HEK293T (cell line): Measurements from ENCODE around the gene AMIGO3.

Experiments
- CTCF ChIA-PET: fragments of 350-600 bp; formaldehyde crosslinking; extraction: SDS; loops from one replicate; lab custom pipeline; 2021; ENCODE audit warnings: antibody characterized with exemption, inconsistent platforms; lab: Yijun Ruan, JAX
- POLR2A ChIA-PET: fragments of 350-600 bp; formaldehyde crosslinking; extraction: SDS; loops from one replicate; lab custom pipeline; 2020; ENCODE audit warnings: antibody characterized with exemption, inconsistent platforms; lab: Yijun Ruan, JAX
- DNase-seq: peaks from one replicate; pipeline ENCODE4 v3.0.0; 2012; ENCODE audit warnings: mixed read lengths; ENCODE audit errors: extremely low spot score
- ARNT ChIP-seq: fragments of 450-650 bp; IDR thresholded peaks from 2 replicates; pipeline ENCODE4 v1.6.1; 2017; ENCODE audit warnings: mild to moderate bottlenecking
- BHLHE40 ChIP-seq: fragments of 450-650 bp; IDR thresholded peaks from 2 replicates; pipeline ENCODE4 v1.6.1; 2016; ENCODE audit warnings: mild to moderate bottlenecking, moderate library complexity, borderline replicate concordance
- CTBP1 ChIP-seq: fragments of 450-650 bp; IDR thresholded peaks from 2 replicates; pipeline ENCODE4 v1.6.1; 2016; ENCODE audit warnings: borderline replicate concordance
- ELF4 ChIP-seq: fragments of 450-650 bp; IDR thresholded peaks from 2 replicates; pipeline ENCODE4 v1.6.1; 2017; ENCODE audit warnings: antibody characterized with exemption
- FOXA1 ChIP-seq: fragments of 450-650 bp; IDR thresholded peaks from 2 replicates; pipeline ENCODE4 v1.6.1; 2016; ENCODE audit warnings: mild to moderate bottlenecking
- FOXK2 ChIP-seq: fragments of 450-650 bp; IDR thresholded peaks from 2 replicates; pipeline ENCODE4 v1.6.1; 2016; ENCODE audit warnings: mild to moderate bottlenecking
- FOXM1 ChIP-seq: fragments of 450-650 bp; IDR thresholded peaks from 2 replicates; pipeline ENCODE4 v1.6.1; 2017; ENCODE audit warnings: mild to moderate bottlenecking, borderline replicate concordance
- HDGF ChIP-seq: fragments of 450-650 bp; IDR thresholded peaks from 2 replicates; pipeline ENCODE4 v1.6.1; 2017; ENCODE audit warnings: antibody characterized with exemption, borderline replicate concordance
- L3MBTL2 ChIP-seq: fragments of 450-650 bp; conservative IDR thresholded peaks from 2 replicates; pipeline ENCODE4 v1.6.1; 2016; ENCODE audit warnings: mild to moderate bottlenecking
- LEF1 ChIP-seq: fragments of 450-650 bp; IDR thresholded peaks from 2 replicates; pipeline ENCODE4 v1.6.1; 2017; ENCODE audit warnings: mild to moderate bottlenecking, borderline replicate concordance
- NFRKB ChIP-seq: fragments of 450-650 bp; IDR thresholded peaks from 2 replicates; pipeline ENCODE4 v1.6.1; 2016; ENCODE audit warnings: mild to moderate bottlenecking, moderate library complexity
- SP1 ChIP-seq: fragments of 450-650 bp; IDR thresholded peaks from 2 replicates; pipeline ENCODE4 v1.6.1; 2017
- SUZ12 ChIP-seq: fragments of 450-650 bp; IDR thresholded peaks from 2 replicates; pipeline ENCODE4 v1.6.1; 2016; ENCODE audit warnings: mild to moderate bottlenecking
- TARDBP ChIP-seq: fragments of 450-650 bp; IDR thresholded peaks from 2 replicates; pipeline ENCODE4 v1.6.1; 2016
- ZNF384 ChIP-seq: fragments of 450-650 bp; IDR thresholded peaks from 2 replicates; pipeline ENCODE4 v1.6.1; 2016
- TF ChIP-seq, protein P1 (sequence below): fragments of 450-650 bp; IDR thresholded peaks from 2 replicates; pipeline ENCODE4 v1.6.1; 2016

Gene AMIGO3

GRCh38 chr3:49727924-49728361, 8.5 kb upstream of the AMIGO3 start:
- CTCF ChIA-PET, result no interaction called here
- TF ChIP-seq FOXK2, result no peak
- TF ChIP-seq ZNF384, result no peak
- no peak for TF ChIP-seq L3MBTL2
- no peak for TF ChIP-seq NFRKB
- no peak for TF ChIP-seq BHLHE40
- no peak for TF ChIP-seq ARNT
- TF ChIP-seq SP1, result no peak
- TF ChIP-seq LEF1, result no peak
- TF ChIP-seq, protein P1, sequence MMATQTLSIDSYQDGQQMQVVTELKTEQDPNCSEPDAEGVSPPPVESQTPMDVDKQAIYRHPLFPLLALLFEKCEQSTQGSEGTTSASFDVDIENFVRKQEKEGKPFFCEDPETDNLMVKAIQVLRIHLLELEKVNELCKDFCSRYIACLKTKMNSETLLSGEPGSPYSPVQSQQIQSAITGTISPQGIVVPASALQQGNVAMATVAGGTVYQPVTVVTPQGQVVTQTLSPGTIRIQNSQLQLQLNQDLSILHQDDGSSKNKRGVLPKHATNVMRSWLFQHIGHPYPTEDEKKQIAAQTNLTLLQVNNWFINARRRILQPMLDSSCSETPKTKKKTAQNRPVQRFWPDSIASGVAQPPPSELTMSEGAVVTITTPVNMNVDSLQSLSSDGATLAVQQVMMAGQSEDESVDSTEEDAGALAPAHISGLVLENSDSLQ, result no peak
- no peak for TF ChIP-seq TARDBP
- no peak for TF ChIP-seq FOXA1
- no peak for TF ChIP-seq SUZ12
- TF ChIP-seq HDGF, result no peak
- TF ChIP-seq CTBP1, result no peak
- TF ChIP-seq ELF4, result no peak
- TF ChIP-seq FOXM1, result no peak
- POLR2A ChIA-PET, result no interaction called here
- DNase-seq, result no peak

DNA sequence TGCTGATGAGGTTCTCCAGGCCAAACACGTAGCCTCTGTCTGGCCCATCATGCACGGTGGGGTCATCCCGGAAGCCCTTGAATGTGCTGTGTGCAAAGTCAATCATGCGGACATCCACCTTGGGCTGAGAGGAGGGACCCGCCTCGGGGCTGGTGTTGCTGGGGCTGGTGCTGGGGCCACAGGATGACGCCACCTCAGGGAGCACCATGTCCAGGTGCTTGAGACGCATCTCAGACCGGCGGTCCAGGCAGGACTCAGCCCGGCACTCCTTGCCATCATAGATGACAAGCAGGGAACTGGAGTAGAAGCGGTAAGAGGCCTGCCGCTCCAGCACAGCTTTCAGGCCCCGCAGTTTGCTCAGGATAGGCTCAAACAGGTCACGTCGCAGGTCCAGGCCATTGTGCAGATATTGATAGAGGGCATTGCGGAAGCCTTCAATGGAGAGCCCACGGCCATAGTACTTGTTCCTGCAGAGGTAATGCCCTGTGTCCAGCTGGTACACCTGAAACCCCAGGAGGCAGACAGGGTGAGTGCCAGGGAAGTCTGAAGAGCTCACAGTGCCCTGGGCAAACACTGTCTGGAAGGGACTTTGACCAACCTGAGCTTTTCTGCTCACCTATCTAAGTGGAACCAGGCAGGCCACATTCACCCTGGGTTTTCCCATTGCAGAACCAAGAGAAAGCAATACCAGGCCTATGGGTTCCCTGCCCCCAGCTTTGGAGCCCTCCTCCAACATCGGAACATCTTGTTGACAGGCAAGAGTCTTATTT, 7.9 kb upstream of the AMIGO3 start:
- DNase-seq, result no peak
- ChIA-PET CTCF (no interaction called here), POLR2A (no interaction called here)
- TF ChIP-seq L3MBTL2 (no peak), NFRKB (no peak), FOXM1 (no peak), FOXK2 (no peak), BHLHE40 (no peak), SP1 (no peak), SUZ12 (no peak), LEF1 (no peak), ZNF384 (no peak), TARDBP (no peak), HDGF (no peak), FOXA1 (no peak), ELF4 (no peak), CTBP1 (no peak), ARNT (no peak)
- TF ChIP-seq, protein P1, result no peak

DNA sequence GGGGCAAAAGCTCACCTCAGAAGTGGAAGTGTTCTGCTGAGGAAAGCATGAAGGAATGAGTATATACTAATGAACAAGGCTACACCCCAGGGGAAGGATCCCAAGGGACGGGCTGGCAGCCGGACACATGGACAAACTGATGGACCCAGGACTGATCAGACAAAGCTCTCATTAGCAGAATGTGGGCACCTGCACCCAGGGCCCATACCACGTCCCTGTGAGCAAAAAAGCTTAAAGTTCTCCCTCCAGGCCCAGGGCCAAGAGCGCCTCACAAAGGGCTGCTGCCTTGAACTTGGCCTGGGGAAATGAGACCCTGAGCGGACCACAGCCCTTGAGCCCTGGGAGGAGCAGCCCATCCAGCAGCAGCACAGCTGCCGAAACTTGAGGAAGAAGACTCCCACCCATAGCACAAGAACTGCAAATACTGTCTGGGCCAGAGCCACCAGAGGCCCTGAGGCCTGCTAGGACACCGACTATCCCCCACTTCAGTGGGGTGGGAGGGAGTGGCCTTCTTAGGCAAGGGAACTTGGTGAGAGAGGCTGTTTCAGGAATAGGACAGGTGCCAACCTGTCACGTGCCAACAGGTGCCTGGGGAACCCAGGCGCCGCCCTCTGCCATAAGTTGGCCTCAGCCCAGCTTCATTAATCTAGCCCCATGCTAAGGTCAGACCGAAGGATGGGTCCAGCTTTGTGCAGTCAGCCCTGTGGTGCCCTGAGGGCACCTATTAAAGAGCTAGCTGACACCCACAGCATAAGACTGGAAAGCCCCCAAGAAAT, 6.6 kb upstream of the AMIGO3 start:
- no peak for DNase-seq
- ChIA-PET CTCF (no interaction called here), POLR2A (no interaction called here)
- TF ChIP-seq LEF1 (no peak), FOXA1 (no peak), HDGF (no peak), ARNT (no peak), ELF4 (no peak), BHLHE40 (no peak), ZNF384 (no peak), FOXK2 (no peak)
- TF ChIP-seq, protein P1, result no peak

DNA sequence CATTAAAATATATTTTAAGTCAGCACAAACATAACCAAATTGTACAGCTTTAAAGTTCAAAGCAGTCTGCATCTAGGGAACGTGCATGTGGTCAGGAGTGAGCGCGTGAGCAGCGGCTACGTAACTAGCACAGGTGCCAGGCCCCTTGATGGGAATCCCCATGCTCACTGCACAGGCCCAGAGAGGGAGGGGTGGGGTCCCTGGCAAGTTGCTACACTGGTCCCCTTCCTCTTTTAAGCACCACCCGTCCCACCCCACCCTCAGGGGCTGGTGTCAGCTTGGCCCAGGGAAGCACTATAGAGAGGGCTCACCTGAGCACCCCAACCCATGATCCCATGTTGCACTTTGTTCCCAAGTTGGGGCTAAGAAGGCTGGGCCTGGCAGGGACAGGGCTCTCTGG, 5.1 kb upstream of the AMIGO3 start:
- DNase-seq, result no peak
- TF ChIP-seq CTBP1 (no peak), HDGF (0 out of 2 replicates have a peak, but pooled peaks have one; percentile 28), NFRKB (no peak)
- CTCF ChIA-PET, result interaction anchor here (1.0 kb wide), 1 partner anchor 23 kb away, joined by 5 read pairs; no protein-coding TSS in a partner anchor
- POLR2A ChIA-PET, result interaction anchor here (0.6 to 1.7 kb wide), 4 partner anchors 8 to 62 kb away, joined by 3 to 4 read pairs (median 4); partner anchors contain the start of gene IP6K1

- POLR2A ChIA-PET, result interaction anchor here (0.6 to 1.7 kb wide), 6 partner anchors 8 to 84 kb away, joined by 3 to 4 read pairs (median 4); partner anchors contain the start of gene IP6K1
- DNase-seq, result peak; percentile 96
- CTCF ChIA-PET, result interaction anchor here (1.0 kb wide), 1 partner anchor 23 kb away, joined by 5 read pairs; no protein-coding TSS in a partner anchor
- no peak for TF ChIP-seq TARDBP
- TF ChIP-seq HDGF, result no peak
- 0 out of 2 replicates have a peak, but pooled peaks have one; percentile 39 for TF ChIP-seq ELF4
- TF ChIP-seq, protein P1, result no peak
- peak; percentile 60 for TF ChIP-seq L3MBTL2
- no peak for TF ChIP-seq FOXK2
- TF ChIP-seq BHLHE40, result no peak
- no peak for TF ChIP-seq FOXM1
- TF ChIP-seq SUZ12, result no peak
Measured at GRCh38 chr3:49723628-49724551, 4.4 kb upstream of the AMIGO3 start, which contains the start of gene GMPPB. TSS of gene GMPPB (minus strand) at chr3:49723951. CDS start at chr3:49723726, 225 bp downstream.
